ENCODE measurements around the gene BLOC1S1.

DNA sequence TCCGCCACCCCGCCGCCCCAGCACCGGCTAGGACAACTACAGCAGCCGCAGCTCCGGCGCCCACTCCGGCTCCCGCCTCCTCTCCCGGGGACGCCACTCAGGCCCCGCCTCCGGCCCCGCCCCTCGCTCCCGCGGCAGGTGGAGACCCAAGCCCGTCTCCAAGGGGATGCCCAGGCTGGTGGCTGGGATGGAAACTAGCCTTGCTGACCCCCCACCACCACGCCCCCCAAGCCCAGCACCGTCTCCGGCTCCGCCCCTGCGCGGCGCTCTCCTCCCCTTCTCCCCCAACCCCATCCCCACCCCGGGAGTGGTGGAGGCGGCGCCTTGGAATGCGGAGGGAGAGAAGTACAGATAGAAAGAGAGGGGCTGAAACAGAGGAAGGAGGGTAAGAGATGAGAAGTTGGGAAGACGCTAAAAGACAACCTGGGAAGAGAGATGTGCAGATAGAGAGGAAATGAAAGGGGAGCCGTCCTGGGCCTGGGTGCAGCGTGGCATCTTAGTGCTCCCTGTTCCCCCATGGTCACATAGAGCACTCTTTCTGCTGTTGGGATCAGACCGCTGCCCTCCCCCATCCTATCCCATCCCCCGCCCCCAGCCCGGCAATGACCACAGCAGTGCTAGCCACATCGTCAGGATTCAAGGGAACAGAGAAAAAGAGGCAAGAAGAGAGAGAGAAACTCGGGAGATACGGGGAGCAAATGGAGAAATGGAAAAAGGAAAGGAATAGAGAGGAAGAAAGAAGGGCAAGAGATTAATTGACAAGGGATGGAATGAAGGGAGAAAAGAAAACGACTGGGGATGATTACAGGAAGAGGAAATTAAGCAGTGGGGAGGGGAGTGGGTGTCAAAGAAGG, 7.8 kb upstream of the BLOC1S1 start, which contains the start of gene ITGA7:
- TF ChIP-seq, protein P1, sequence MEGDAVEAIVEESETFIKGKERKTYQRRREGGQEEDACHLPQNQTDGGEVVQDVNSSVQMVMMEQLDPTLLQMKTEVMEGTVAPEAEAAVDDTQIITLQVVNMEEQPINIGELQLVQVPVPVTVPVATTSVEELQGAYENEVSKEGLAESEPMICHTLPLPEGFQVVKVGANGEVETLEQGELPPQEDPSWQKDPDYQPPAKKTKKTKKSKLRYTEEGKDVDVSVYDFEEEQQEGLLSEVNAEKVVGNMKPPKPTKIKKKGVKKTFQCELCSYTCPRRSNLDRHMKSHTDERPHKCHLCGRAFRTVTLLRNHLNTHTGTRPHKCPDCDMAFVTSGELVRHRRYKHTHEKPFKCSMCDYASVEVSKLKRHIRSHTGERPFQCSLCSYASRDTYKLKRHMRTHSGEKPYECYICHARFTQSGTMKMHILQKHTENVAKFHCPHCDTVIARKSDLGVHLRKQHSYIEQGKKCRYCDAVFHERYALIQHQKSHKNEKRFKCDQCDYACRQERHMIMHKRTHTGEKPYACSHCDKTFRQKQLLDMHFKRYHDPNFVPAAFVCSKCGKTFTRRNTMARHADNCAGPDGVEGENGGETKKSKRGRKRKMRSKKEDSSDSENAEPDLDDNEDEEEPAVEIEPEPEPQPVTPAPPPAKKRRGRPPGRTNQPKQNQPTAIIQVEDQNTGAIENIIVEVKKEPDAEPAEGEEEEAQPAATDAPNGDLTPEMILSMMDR (conservative IDR thresholded peaks at IDR 0.05; ENCODE audit: low read depth, low read length) = no peak
- no peak for TF ChIP-seq EZH2 (IDR thresholded peaks at IDR 0.05; ENCODE audit: borderline replicate concordance, low read depth, low read length, poor library complexity, severe bottlenecking)

Measured in A673 (cell line).